ENCODE data around the gene PRR13.

DNA sequence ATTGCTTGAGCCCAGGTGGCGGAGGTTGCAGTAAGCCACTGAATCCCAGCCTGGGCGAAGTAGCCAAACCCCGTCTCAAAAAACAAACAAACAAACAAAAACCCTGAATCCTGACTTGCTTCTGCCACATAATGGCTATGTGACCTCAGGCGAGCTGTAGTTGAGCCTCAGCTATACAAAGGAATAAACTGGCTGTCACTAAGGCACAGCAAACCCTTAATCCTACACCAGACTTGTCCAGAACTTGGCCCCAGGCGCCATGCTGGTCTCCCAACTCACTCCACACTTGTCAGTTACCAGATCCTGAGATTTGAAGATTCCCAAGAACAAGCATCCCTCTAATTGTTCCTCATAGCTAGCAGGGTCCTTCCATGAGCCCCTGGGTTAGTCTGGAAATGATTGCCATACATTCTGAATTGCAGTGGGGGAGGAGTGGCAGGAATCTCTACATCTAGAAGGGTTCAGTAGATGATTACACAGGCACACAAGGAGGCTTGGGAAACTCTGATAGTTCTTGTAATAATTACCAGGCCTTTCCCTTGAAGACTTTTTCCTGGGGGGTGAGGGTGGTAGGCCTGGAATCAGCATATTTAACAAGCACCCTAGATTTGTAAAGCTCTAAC, 47.8 kb downstream of the PRR13 start:
- TF ChIP-seq, protein P1, sequence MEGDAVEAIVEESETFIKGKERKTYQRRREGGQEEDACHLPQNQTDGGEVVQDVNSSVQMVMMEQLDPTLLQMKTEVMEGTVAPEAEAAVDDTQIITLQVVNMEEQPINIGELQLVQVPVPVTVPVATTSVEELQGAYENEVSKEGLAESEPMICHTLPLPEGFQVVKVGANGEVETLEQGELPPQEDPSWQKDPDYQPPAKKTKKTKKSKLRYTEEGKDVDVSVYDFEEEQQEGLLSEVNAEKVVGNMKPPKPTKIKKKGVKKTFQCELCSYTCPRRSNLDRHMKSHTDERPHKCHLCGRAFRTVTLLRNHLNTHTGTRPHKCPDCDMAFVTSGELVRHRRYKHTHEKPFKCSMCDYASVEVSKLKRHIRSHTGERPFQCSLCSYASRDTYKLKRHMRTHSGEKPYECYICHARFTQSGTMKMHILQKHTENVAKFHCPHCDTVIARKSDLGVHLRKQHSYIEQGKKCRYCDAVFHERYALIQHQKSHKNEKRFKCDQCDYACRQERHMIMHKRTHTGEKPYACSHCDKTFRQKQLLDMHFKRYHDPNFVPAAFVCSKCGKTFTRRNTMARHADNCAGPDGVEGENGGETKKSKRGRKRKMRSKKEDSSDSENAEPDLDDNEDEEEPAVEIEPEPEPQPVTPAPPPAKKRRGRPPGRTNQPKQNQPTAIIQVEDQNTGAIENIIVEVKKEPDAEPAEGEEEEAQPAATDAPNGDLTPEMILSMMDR (IDR thresholded peaks at IDR 0.05; ENCODE audit: poor library complexity, severe bottlenecking), result no peak
- TF ChIP-seq POLR2AphosphoS5 (IDR thresholded peaks at IDR 0.05) (no peak), RAD21 (conservative IDR thresholded peaks at IDR 0.05) (no peak), EZH2 (IDR thresholded peaks at IDR 0.05; ENCODE audit: borderline replicate concordance, insufficient read depth, low read length, poor library complexity, severe bottlenecking) (no peak), MXI1 (conservative IDR thresholded peaks at IDR 0.05; ENCODE audit: poor library complexity, severe bottlenecking) (no peak)
- TF ChIP-seq, protein P2, sequence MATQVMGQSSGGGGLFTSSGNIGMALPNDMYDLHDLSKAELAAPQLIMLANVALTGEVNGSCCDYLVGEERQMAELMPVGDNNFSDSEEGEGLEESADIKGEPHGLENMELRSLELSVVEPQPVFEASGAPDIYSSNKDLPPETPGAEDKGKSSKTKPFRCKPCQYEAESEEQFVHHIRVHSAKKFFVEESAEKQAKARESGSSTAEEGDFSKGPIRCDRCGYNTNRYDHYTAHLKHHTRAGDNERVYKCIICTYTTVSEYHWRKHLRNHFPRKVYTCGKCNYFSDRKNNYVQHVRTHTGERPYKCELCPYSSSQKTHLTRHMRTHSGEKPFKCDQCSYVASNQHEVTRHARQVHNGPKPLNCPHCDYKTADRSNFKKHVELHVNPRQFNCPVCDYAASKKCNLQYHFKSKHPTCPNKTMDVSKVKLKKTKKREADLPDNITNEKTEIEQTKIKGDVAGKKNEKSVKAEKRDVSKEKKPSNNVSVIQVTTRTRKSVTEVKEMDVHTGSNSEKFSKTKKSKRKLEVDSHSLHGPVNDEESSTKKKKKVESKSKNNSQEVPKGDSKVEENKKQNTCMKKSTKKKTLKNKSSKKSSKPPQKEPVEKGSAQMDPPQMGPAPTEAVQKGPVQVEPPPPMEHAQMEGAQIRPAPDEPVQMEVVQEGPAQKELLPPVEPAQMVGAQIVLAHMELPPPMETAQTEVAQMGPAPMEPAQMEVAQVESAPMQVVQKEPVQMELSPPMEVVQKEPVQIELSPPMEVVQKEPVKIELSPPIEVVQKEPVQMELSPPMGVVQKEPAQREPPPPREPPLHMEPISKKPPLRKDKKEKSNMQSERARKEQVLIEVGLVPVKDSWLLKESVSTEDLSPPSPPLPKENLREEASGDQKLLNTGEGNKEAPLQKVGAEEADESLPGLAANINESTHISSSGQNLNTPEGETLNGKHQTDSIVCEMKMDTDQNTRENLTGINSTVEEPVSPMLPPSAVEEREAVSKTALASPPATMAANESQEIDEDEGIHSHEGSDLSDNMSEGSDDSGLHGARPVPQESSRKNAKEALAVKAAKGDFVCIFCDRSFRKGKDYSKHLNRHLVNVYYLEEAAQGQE (IDR thresholded peaks at IDR 0.05; ENCODE audit: borderline replicate concordance), result no peak

Data from neural cell (in vitro differentiated cells).